H1 (cell line): Measurements from ENCODE around the gene RBM8A. TPM values are rescaled to one million over a fixed set of nuclear protein-coding genes. Genes with fewer than 3 reads are reported as not detected.

Source experiments
- CTCF ChIA-PET: fragments of 300-600 bp; sonication (Branson Sonifier 250); formaldehyde crosslinking; loops from one replicate; lab custom pipeline; 2021; ENCODE audit not compliant: partially characterized antibody; lab: Charles Lee
- POLR2A ChIA-PET: fragments of 300-600 bp; sonication (Branson Sonifier 250); formaldehyde crosslinking; loops from one replicate; lab custom pipeline; 2021; ENCODE audit warnings: inconsistent platforms; ENCODE audit not compliant: partially characterized antibody; lab: Charles Lee
- DNase-seq, 2 experiments: peaks; one replicate each; pipeline versions ENCODE4 v3.0.0 to v3.0.0-alpha.2; 2010 to 2022; ENCODE audit warnings: low spot score in 2 of 2, low read depth in 1 of 2, mixed read lengths in 1 of 2
- FAIRE-seq: peaks from 2 replicates; lab custom pipeline; 2011; peaks lifted over from hg19 to GRCh38; lab: Jason Lieb, UNC
- H2AFZ ChIP-seq: 2 replicates; pipeline ENCODE4 v1.8.1; 2012; ENCODE audit warnings: low read length, inconsistent platforms
- H2AK5ac ChIP-seq: 2 replicates; pipeline ENCODE4 v1.6.1; 2013; ENCODE audit warnings: low read depth, low read length
- H2BK120ac ChIP-seq: replicated peaks from 2 replicates; pipeline ENCODE3; 2013; ENCODE audit warnings: low read depth, low read length, inconsistent platforms
- H2BK12ac ChIP-seq: 2 replicates; pipeline ENCODE4 v1.6.1; 2013; ENCODE audit warnings: low read depth, low read length
- H2BK15ac ChIP-seq: 2 replicates; pipeline ENCODE4 v1.6.1; 2013; ENCODE audit warnings: low read length
- H2BK20ac ChIP-seq: 2 replicates; pipeline ENCODE4 v1.6.1; 2013; ENCODE audit warnings: low read length
- H2BK5ac ChIP-seq: 2 replicates; pipeline ENCODE4 v1.6.1; 2013; ENCODE audit warnings: low read depth, low read length
- H3K14ac ChIP-seq: 2 replicates; pipeline ENCODE4 v1.6.1; 2013; ENCODE audit warnings: inconsistent platforms; ENCODE audit not compliant: insufficient read length
- H3K18ac ChIP-seq: 2 replicates; pipeline ENCODE4 v1.6.1; 2013; ENCODE audit warnings: low read length; ENCODE audit errors: extremely low read depth
- H3K23ac ChIP-seq: 2 replicates; pipeline ENCODE4 v1.6.1; 2013; ENCODE audit warnings: inconsistent platforms; ENCODE audit not compliant: insufficient read length
- H3K23me2 ChIP-seq: 2 replicates; pipeline ENCODE4 v1.6.1; 2013; ENCODE audit warnings: low read depth, low read length
- H3K27ac ChIP-seq: 2 replicates; pipeline ENCODE4 v1.6.1; 2011; ENCODE audit warnings: low read depth, low read length, inconsistent platforms
- H3K27me3 ChIP-seq, 4 experiments: replicated peaks in 1 of 4; 1 replicate in 1 of 4; 2 replicates in 3 of 4; pipeline versions ENCODE4 v1.6.1 to v1.8.1; 2011 to 2013; ENCODE audit warnings: low read length in 3 of 4, mild to moderate bottlenecking in 3 of 4, inconsistent platforms in 2 of 4, mixed read lengths in 2 of 4, moderate library complexity in 1 of 4; ENCODE audit not compliant: control insufficient read depth in 3 of 4, insufficient read depth in 3 of 4; ENCODE audit errors: extremely low read depth in 1 of 4
- H3K36me3 ChIP-seq, 4 experiments: 2 replicates each; pipeline versions ENCODE4 v1.6.1 to v1.8.1; 2011 to 2013; ENCODE audit warnings: mild to moderate bottlenecking in 4 of 4, low read length in 3 of 4, moderate library complexity in 2 of 4, control low read depth in 1 of 4, inconsistent platforms in 1 of 4; ENCODE audit not compliant: insufficient read depth in 4 of 4, control insufficient read depth in 2 of 4
- H3K4ac ChIP-seq: replicated peaks from 2 replicates; pipeline ENCODE3; 2013; ENCODE audit warnings: low read length, low read depth, mixed read lengths, inconsistent platforms; ENCODE audit not compliant: insufficient read length
- H3K4me1 ChIP-seq, 4 experiments: replicated peaks in 1 of 4; 1 replicate in 1 of 4; 2 replicates in 3 of 4; pipeline versions ENCODE4 v1.6.1 to v1.8.1; 2011 to 2013; ENCODE audit warnings: low read length in 3 of 4, inconsistent platforms in 2 of 4, mixed read lengths in 1 of 4; ENCODE audit not compliant: insufficient read depth in 4 of 4, control insufficient read depth in 3 of 4
- H3K4me2 ChIP-seq, 2 experiments: 2 replicates each; pipeline versions ENCODE4 v1.6.1 to v1.8.1; 2011 to 2013; ENCODE audit warnings: low read depth in 2 of 2, low read length in 2 of 2, control low read depth in 1 of 2, inconsistent platforms in 1 of 2, mild to moderate bottlenecking in 1 of 2; ENCODE audit not compliant: insufficient read depth in 1 of 2
- H3K4me3 ChIP-seq, 4 experiments: fragments of 200-600, 300-600 bp in 1 of 4; sonication (generic), shearing (Covaris generic), sonication (Bioruptor Twin) in 1 of 4; 2 replicates each; pipeline versions ENCODE4 v1.5.1 to v1.8.1; 2011 to 2016; ENCODE audit warnings: low read length in 4 of 4, low read depth in 3 of 4, control low read depth in 2 of 4, inconsistent platforms in 2 of 4, mild to moderate bottlenecking in 2 of 4, mixed read lengths in 1 of 4, moderate library complexity in 1 of 4; ENCODE audit not compliant: insufficient read depth in 2 of 4; ENCODE audit errors: extremely low read depth in 1 of 4
- H3K56ac ChIP-seq: replicated peaks from 2 replicates; pipeline ENCODE3; 2013; ENCODE audit warnings: low read depth, mild to moderate bottlenecking, mixed read lengths, low read length, inconsistent platforms; ENCODE audit not compliant: insufficient read length
- H3K79me1 ChIP-seq: 2 replicates; pipeline ENCODE4 v1.6.1; 2013; ENCODE audit warnings: low read depth, low read length, control low read depth
- H3K79me2 ChIP-seq, 2 experiments: 2 replicates each; pipeline versions ENCODE4 v1.6.1 to v1.8.1; 2012 to 2013; ENCODE audit warnings: low read length in 2 of 2, mild to moderate bottlenecking in 2 of 2, inconsistent platforms in 1 of 2; ENCODE audit not compliant: insufficient read depth in 2 of 2, control insufficient read depth in 1 of 2
- H3K9ac ChIP-seq, 4 experiments: replicated peaks in 1 of 4; 1 replicate in 1 of 4; 2 replicates in 3 of 4; pipeline versions ENCODE4 v1.6.1 to v1.8.1; 2011 to 2013; ENCODE audit warnings: low read depth in 3 of 4, low read length in 3 of 4, control low read depth in 2 of 4, mild to moderate bottlenecking in 2 of 4, moderate library complexity in 2 of 4, inconsistent platforms in 1 of 4; ENCODE audit errors: extremely low read depth in 1 of 4
- H3K9me3 ChIP-seq, 2 experiments: 2 replicates each; pipeline versions ENCODE4 v1.6.1 to v1.8.1; 2012 to 2013; ENCODE audit warnings: mild to moderate bottlenecking in 2 of 2, moderate library complexity in 2 of 2, control low read depth in 1 of 2, inconsistent platforms in 1 of 2, low read depth in 1 of 2, low read length in 1 of 2, mixed read lengths in 1 of 2; ENCODE audit not compliant: insufficient read depth in 2 of 2
- H4K20me1 ChIP-seq, 2 experiments: replicated peaks in 1 of 2; 2 replicates each; pipeline versions ENCODE3 to v1.8.1; 2011 to 2013; ENCODE audit warnings: inconsistent platforms in 2 of 2, low read length in 2 of 2, mild to moderate bottlenecking in 1 of 2; ENCODE audit not compliant: insufficient read depth in 2 of 2, control insufficient read depth in 1 of 2
- H4K5ac ChIP-seq: 2 replicates; pipeline ENCODE4 v1.6.1; 2013; ENCODE audit warnings: low read length, low read depth, mixed read lengths, inconsistent platforms; ENCODE audit not compliant: insufficient read length
- H4K8ac ChIP-seq: 2 replicates; pipeline ENCODE4 v1.8.0; 2013; ENCODE audit warnings: mild to moderate bottlenecking, moderate library complexity, low read length, inconsistent platforms; ENCODE audit not compliant: insufficient read depth; ENCODE audit errors: extremely low read depth
- H4K91ac ChIP-seq: replicated peaks from 2 replicates; pipeline ENCODE3; 2013; ENCODE audit warnings: low read length, mixed read lengths, inconsistent platforms; ENCODE audit not compliant: insufficient read length
- SIRT6 ChIP-seq: IDR thresholded peaks from one replicate; pipeline ENCODE4 v1.7.1; 2012; ENCODE audit warnings: low read length, inconsistent platforms
- SRF ChIP-seq: IDR thresholded peaks from 2 replicates; pipeline ENCODE4 v1.6.1; 2011; ENCODE audit warnings: mild to moderate bottlenecking, low read depth, low read length, moderate library complexity
- WGBS, 2 experiments: shearing (Covaris generic) in 1 of 2; methylation state at CpG; one replicate each; pipeline versions ENCODE4 v1.1.6 to v1.1.7; 2013 to 2015; ENCODE audit warnings: low lambda C conversion rate in 2 of 2, mixed read lengths in 2 of 2, inconsistent platforms in 1 of 2, low coverage in 1 of 2, missing lambda C conversion rate in 1 of 2; ENCODE audit not compliant: insufficient replicate concordance in 2 of 2, insufficient coverage in 1 of 2, insufficient read length in 1 of 2; ENCODE audit errors: extremely low coverage in 1 of 2, missing lambda C conversion rate in 1 of 2; 5-methylcytosine and 5-hydroxymethylcytosine counted together
- polyA plus RNA-seq, 7 experiments: library from polyadenylated mRNA; depleted of rRNA in 3 of 7; stranded (reverse) in 5 of 7; unstranded in 2 of 7; fragments of >200 nt in 5 of 7; fragments of 200-250 nt in 2 of 7; gene quantifications; 1 replicate in 5 of 7; 2 replicates in 1 of 7; 4 replicates in 1 of 7; pipeline versions ENCODE4 v1.2.1 to v1.2.3, GENCODE V29; 2011 to 2013; ENCODE audit warnings: missing spikeins in 2 of 7, mixed read lengths in 2 of 7
- total RNA-seq: library from RNA; stranded (reverse); fragmentation: NEBNext Ultra II Directional; extraction: Animal tissue kit (Norgen Biotek cat#: 25700); gene quantifications from 2 replicates; pipeline ENCODE4 v1.2.1, GENCODE V29; 2021

The RBM8A gene
- total and polyA plus RNA-seq, 2 of the 8 experiments (the other 6 are each of a cell fraction or from before 2014, with no cell fraction given), result 125 to 216 TPM

DNA sequence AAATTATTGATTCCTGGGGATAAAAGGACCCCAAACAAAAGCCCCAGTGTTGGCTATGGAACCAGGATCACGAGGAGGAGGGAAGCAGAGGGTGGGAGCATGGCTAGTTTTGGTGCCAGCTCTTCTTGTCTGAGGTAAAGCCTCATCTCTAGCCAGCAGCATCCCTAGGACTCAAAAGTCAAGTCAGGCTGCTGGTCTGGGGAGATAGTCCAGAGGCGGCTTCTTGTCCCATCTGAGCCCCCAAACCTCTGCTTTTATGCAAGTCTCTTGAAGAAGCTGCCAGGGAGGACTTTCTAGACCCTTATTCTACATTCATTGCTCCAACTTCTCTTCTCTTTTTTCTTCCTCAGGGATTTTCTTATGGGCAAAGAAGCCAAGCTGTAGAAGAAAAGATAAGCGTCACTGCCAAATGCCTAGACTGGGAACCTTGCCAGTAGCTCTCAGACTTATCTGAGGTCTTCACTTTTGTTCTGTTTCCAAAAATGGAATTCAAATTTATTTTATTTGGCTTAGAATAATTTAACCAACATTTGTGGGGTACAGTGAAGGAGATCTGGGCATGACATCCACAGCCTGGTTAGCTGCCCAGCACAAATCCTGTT lies 34.7 kb downstream of the RBM8A start:
- no peaks in the 10 kb centered on the region for H3K27me3 ChIP-seq
- CTCF ChIA-PET, result interaction anchor here (0.7 to 8.7 kb wide), 33 partner anchors 9 to 143 kb away, joined by 3 to 146 read pairs (median 8); partner anchors contain the start of genes ANKRD34A, ITGA10, LIX1L and NUDT17
- FAIRE-seq, result no peak
- no peak overlapping the region for H3K23ac ChIP-seq
- H2BK120ac ChIP-seq, result no peak overlapping the region
- 0 out of 2 replicates have a peak overlapping the region, but pooled peaks have one; percentile 57 for H2BK5ac ChIP-seq
- H3K36me3 ChIP-seq, result no peaks in the 10 kb centered on the region
- peak overlapping the region; percentile 88 for H2AFZ ChIP-seq
- H2AK5ac ChIP-seq, result no peak overlapping the region
- 89% methylated on average over 3 of the region's 3 CpGs; no CpG with 5 or more reads in 1 of the 2 experiments for WGBS, 2 experiments
- no peak overlapping the region for H3K4ac ChIP-seq
- no peak for DNase-seq
- peak overlapping the region; percentile 19; the same call in 1 of the 2 replicates for H2BK15ac ChIP-seq
- no peak overlapping the region for H4K8ac ChIP-seq
- H4K20me1 ChIP-seq, result no peaks in the 10 kb centered on the region
- H3K4me1 ChIP-seq, result peaks cover 0 to 6% (median 4%) of the 10 kb centered on the region in 4 experiments; a peak in 3 of 7 replicates
- no peak overlapping the region for H3K18ac ChIP-seq
- H3K79me2 ChIP-seq, result no peaks in the 10 kb centered on the region
- no peaks in the 10 kb centered on the region for H3K9me3 ChIP-seq
- H2BK12ac ChIP-seq, result 0 out of 2 replicates have a peak overlapping the region, but pooled peaks have one; percentile 27
- no peak overlapping the region for H3K56ac ChIP-seq
- no peaks in the 10 kb centered on the region for H3K79me1 ChIP-seq
- peak overlapping the region; percentile 30 to 57; a peak in 3 of 4 replicates for H3K4me2 ChIP-seq
- POLR2A ChIA-PET, result interaction anchor here (0.5 to 2.1 kb wide), 13 partner anchors 10 to 159 kb away, joined by 3 to 8 read pairs (median 3); partner anchors contain the start of genes NUDT17 and PEX11B
- H3K4me3 ChIP-seq, result peak overlapping the region in 3 of 4 experiments; percentile 2 to 48 (median 3); a peak in 3 of 8 replicates
- no peak overlapping the region for H3K9ac ChIP-seq
- H4K5ac ChIP-seq, result no peak overlapping the region
- no peak overlapping the region for H3K14ac ChIP-seq
- H4K91ac ChIP-seq, result no peak overlapping the region
- no peaks in the 10 kb centered on the region for H3K23me2 ChIP-seq
- no peak overlapping the region for H3K27ac ChIP-seq
- H2BK20ac ChIP-seq, result no peak overlapping the region
- no peak for TF ChIP-seq SIRT6
- TF ChIP-seq SRF, result no peak
